ENCODE measurements around the gene RRAS2. TPM values are rescaled to one million over a fixed set of nuclear protein-coding genes. Genes with fewer than 3 reads are reported as not detected.
A peak's percentile ranks its signal among the peaks of the same experiment; 100 is the strongest.

RRAS2 gene
- polyA plus RNA-seq, 3 donors: 0.19 to 0.31 TPM; not detected in 1

DNA sequence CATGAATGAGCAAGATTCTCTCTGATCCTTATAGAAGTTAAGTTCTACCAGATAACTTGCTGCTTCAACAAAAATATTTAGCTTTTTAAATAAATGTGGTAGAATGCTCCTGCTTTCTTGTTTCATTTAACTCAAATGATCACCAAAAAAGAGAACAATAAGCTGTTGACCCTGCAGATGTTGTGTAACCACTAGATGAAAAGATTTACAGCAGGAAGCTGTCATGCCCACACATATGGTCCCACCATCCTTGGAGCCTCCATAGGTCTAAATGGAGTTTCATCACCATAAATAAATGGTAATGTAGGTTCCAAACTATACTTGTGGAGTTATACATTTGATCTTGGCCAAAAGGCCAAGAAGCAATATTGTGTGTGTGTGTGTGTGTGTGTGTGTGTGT is 118.8 kb downstream of the RRAS2 start:
- H3K9me3 ChIP-seq (replicated peaks in 1 of 2; ENCODE audit: control insufficient read depth in 1 of 2, insufficient read depth in 1 of 2, low read length in 2 of 2): no peaks in the 10 kb centered on the region
- no peak overlapping the region for H3K4me2 ChIP-seq (replicated peaks; ENCODE audit: extremely low read depth, low read length, poor library complexity, severe bottlenecking)
- no peak overlapping the region for H3K4me3 ChIP-seq (replicated peaks in 1 of 3; ENCODE audit: low read depth in 2 of 3, low read length in 3 of 3)
- no peaks in the 10 kb centered on the region for H3K79me2 ChIP-seq (ENCODE audit: insufficient read depth, low read length)
- H3K36me3 ChIP-seq (replicated peaks in 1 of 2; ENCODE audit: control insufficient read depth in 1 of 2, insufficient read depth in 2 of 2, low read length in 2 of 2): no peaks in the 10 kb centered on the region
- H3K4me1 ChIP-seq (ENCODE audit: control insufficient read depth in 1 of 2, insufficient read depth in 2 of 2, low read length in 2 of 2): peaks cover 31 to 36% of the 10 kb centered on the region in 2 donors
- no peaks in the 10 kb centered on the region for H4K20me1 ChIP-seq (ENCODE audit: insufficient read depth, low read length)
- Mint-ChIP-seq H3K4me3 (no peak overlapping the region), H3K4me1 (peaks cover 36% of the 10 kb centered on the region), H3K27me3 (ENCODE audit: low read depth in 3 of 3) (peaks cover 13 to 14% (median 13%) of the 10 kb centered on the region in 3 donors), H3K27ac (no peak overlapping the region), H3K9me3 (peaks cover 0 to 2% (median 0%) of the 10 kb centered on the region in 7 donors), H3K36me3 (no peaks in the 10 kb centered on the region)
- no peak overlapping the region for H2AFZ ChIP-seq (ENCODE audit: insufficient read depth, low read depth, low read length, poor library complexity, severe bottlenecking)
- TF ChIP-seq, protein P1, sequence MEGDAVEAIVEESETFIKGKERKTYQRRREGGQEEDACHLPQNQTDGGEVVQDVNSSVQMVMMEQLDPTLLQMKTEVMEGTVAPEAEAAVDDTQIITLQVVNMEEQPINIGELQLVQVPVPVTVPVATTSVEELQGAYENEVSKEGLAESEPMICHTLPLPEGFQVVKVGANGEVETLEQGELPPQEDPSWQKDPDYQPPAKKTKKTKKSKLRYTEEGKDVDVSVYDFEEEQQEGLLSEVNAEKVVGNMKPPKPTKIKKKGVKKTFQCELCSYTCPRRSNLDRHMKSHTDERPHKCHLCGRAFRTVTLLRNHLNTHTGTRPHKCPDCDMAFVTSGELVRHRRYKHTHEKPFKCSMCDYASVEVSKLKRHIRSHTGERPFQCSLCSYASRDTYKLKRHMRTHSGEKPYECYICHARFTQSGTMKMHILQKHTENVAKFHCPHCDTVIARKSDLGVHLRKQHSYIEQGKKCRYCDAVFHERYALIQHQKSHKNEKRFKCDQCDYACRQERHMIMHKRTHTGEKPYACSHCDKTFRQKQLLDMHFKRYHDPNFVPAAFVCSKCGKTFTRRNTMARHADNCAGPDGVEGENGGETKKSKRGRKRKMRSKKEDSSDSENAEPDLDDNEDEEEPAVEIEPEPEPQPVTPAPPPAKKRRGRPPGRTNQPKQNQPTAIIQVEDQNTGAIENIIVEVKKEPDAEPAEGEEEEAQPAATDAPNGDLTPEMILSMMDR (IDR thresholded peaks at IDR 0.05): no peak
- H3K27me3 ChIP-seq (ENCODE audit: control insufficient read depth in 2 of 2, insufficient read depth in 2 of 2, low read length in 2 of 2): peaks cover 0 to 5% of the 10 kb centered on the region in 2 donors
- H3K9ac ChIP-seq (ENCODE audit: insufficient read depth, low read length, poor library complexity, severe bottlenecking): no peak overlapping the region
- DNase-seq: no peak
- H3K27ac ChIP-seq (ENCODE audit: low read depth in 1 of 2, low read length in 2 of 2): no peak overlapping the region
- intact Hi-C loops (cut with micrococcal nuclease): no loop called here

DNA sequence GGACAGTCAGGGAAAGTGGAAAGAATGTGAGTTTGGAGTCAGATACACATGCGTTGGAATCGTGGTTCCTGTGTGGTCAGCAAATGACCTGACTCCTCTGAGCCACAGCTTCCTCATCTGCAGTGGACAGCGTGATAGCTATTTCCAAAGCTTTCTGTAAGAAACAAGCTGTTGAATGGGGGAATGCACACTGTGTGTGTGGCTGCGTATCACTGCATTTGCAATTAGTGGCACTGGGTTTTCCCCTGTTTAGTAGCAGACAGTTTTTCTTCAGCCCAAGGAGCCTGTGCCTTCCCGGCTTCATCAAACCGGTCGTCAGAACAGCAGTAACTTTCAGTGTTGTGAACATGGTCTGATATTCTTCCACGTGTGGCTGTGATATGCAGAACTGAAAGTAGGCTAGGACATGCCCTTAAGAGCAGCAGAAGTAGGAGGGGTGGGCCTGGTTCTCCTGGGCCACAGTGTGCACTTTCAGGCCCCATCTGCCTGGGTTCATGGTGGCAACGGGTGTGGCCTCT is 121.5 kb downstream of the RRAS2 start:
- Histone ChIP-seq H3K4me1 (ENCODE audit: control insufficient read depth in 1 of 2, insufficient read depth in 2 of 2, low read length in 2 of 2) (peaks cover 31 to 36% of the 10 kb centered on the region in 2 donors), H2AFZ (ENCODE audit: insufficient read depth, low read depth, low read length, poor library complexity, severe bottlenecking) (peak overlapping the region; percentile 65), H3K27me3 (ENCODE audit: control insufficient read depth in 2 of 2, insufficient read depth in 2 of 2, low read length in 2 of 2) (peaks cover 0 to 5% of the 10 kb centered on the region in 2 donors), H4K20me1 (ENCODE audit: insufficient read depth, low read length) (no peaks in the 10 kb centered on the region), H3K9me3 (replicated peaks in 1 of 2; ENCODE audit: control insufficient read depth in 1 of 2, insufficient read depth in 1 of 2, low read length in 2 of 2) (no peaks in the 10 kb centered on the region), H3K4me3 (replicated peaks in 1 of 3; ENCODE audit: low read depth in 2 of 3, low read length in 3 of 3) (peak overlapping the region; percentile 6 to 65 (median 28)), H3K9ac (ENCODE audit: insufficient read depth, low read length, poor library complexity, severe bottlenecking) (no peak overlapping the region), H3K27ac (ENCODE audit: low read depth in 1 of 2, low read length in 2 of 2) (peak overlapping the region; percentile 37 to 62), H3K4me2 (replicated peaks; ENCODE audit: extremely low read depth, low read length, poor library complexity, severe bottlenecking) (peak overlapping the region; percentile 68), H3K36me3 (replicated peaks in 1 of 2; ENCODE audit: control insufficient read depth in 1 of 2, insufficient read depth in 2 of 2, low read length in 2 of 2) (no peaks in the 10 kb centered on the region), H3K79me2 (ENCODE audit: insufficient read depth, low read length) (no peaks in the 10 kb centered on the region)
- intact Hi-C loops (cut with micrococcal nuclease): no loop called here
- H3K27ac Mint-ChIP-seq: peak overlapping the region; percentile 32 to 85 (median 65)
- no peaks in the 10 kb centered on the region for H3K36me3 Mint-ChIP-seq
- DNase-seq: peak; percentile 48 to 68 (median 53)
- peaks cover 0 to 2% (median 0%) of the 10 kb centered on the region in 7 donors for H3K9me3 Mint-ChIP-seq
- 6% methylated on average over 9 of the region's 9 CpGs for WGBS (ENCODE audit: insufficient coverage)
- peak overlapping the region; percentile 64 to 73 for H3K4me3 Mint-ChIP-seq
- H3K27me3 Mint-ChIP-seq (ENCODE audit: low read depth in 3 of 3): peaks cover 15 to 24% (median 16%) of the 10 kb centered on the region in 3 donors
- H3K4me1 Mint-ChIP-seq: peaks cover 36% of the 10 kb centered on the region
- TF ChIP-seq, protein P1 (IDR thresholded peaks at IDR 0.05): no peak

Data from CD14-positive monocyte (primary cell).